WTC11 (cell line): ENCODE results near the gene IL1RAPL1. TPM values are rescaled to one million over a fixed set of nuclear protein-coding genes. Genes with fewer than 3 reads are reported as not detected.

ENCODE experiments used
- ATAC-seq: fragments of 200-7000 bp; cut with Tn5 transposase; 2 replicates; pipeline ENCODE4 v1.10.0; 2021; ENCODE audit warnings: mild to moderate bottlenecking, moderate library complexity
- CTCF ChIA-PET: fragments of 300-600 bp; sonication (Branson Sonifier 250); formaldehyde crosslinking; loops from one replicate; lab custom pipeline; 2021; ENCODE audit warnings: antibody characterized with exemption; lab: Charles Lee
- POLR2A ChIA-PET: fragments of 350-600 bp; sonication (Branson Sonifier 250); formaldehyde crosslinking; loops from one replicate; lab custom pipeline; 2021; ENCODE audit warnings: antibody characterized with exemption; lab: Charles Lee
- DNase-seq: peaks from one replicate; pipeline ENCODE4 v3.0.0; 2021; ENCODE audit warnings: low spot score
- H3K27ac Mint-ChIP-seq: 2 replicates; pipeline ENCODE4 v1.8.0; 2021; ENCODE audit warnings: mixed read lengths
- H3K27me3 Mint-ChIP-seq: 2 replicates; pipeline ENCODE4 v1.8.0; 2021; ENCODE audit warnings: low read depth, mild to moderate bottlenecking, moderate library complexity, mixed read lengths
- H3K36me3 Mint-ChIP-seq: 2 replicates; pipeline ENCODE4 v1.8.0; 2021; ENCODE audit warnings: mixed read lengths
- H3K4me1 Mint-ChIP-seq: 2 replicates; pipeline ENCODE4 v1.8.0; 2022; ENCODE audit warnings: mixed read lengths
- H3K4me3 Mint-ChIP-seq: 2 replicates; pipeline ENCODE4 v1.8.0; 2021; ENCODE audit warnings: mild to moderate bottlenecking, moderate library complexity, mixed read lengths
- H3K9me3 Mint-ChIP-seq: 2 replicates; pipeline ENCODE4 v1.8.0; 2021; ENCODE audit warnings: mixed read lengths
- CBFB ChIP-seq: sonication (generic); formaldehyde crosslinking; IDR thresholded peaks from 2 replicates; pipeline ENCODE4 v1.8.1; 2022; ENCODE audit warnings: mild to moderate bottlenecking, low read depth, missing genetic modification reagents
- EMX1 ChIP-seq: fragments of 250-450 bp; sonication (Bioruptor Pico); IDR thresholded peaks from 2 replicates; pipeline ENCODE4 v1.8.0; 2021; ENCODE audit warnings: mild to moderate bottlenecking
- FOXJ3 ChIP-seq: sonication (generic); formaldehyde crosslinking; IDR thresholded peaks from 2 replicates; pipeline ENCODE4 v1.9.0; 2021; ENCODE audit warnings: missing genetic modification reagents, mild to moderate bottlenecking, borderline replicate concordance
- NFATC4 ChIP-seq: fragments of 250-450 bp; sonication (Bioruptor Pico); IDR thresholded peaks from 2 replicates; pipeline ENCODE4 v1.9.0; 2021; ENCODE audit warnings: mild to moderate bottlenecking
- NR2C2 ChIP-seq: sonication (generic); formaldehyde crosslinking; IDR thresholded peaks from 2 replicates; pipeline ENCODE4 v1.8.0; 2022; ENCODE audit warnings: mild to moderate bottlenecking, missing genetic modification reagents
- SP1 ChIP-seq: sonication (generic); formaldehyde crosslinking; conservative IDR thresholded peaks from 2 replicates; pipeline ENCODE4 v1.8.1; 2022; ENCODE audit warnings: missing genetic modification reagents
- TEAD1 ChIP-seq: sonication (generic); formaldehyde crosslinking; IDR thresholded peaks from 2 replicates; pipeline ENCODE4 v1.8.0; 2022; ENCODE audit warnings: mild to moderate bottlenecking, missing genetic modification reagents
- total RNA-seq: library from RNA; stranded (reverse); gene quantifications from 3 replicates; pipeline ENCODE4 v1.2.3, GENCODE V29; 2021
- TF ChIP-seq, protein P1 (sequence below): sonication (generic); formaldehyde crosslinking; IDR thresholded peaks from 2 replicates; pipeline ENCODE4 v1.8.1; 2023; ENCODE audit warnings: mild to moderate bottlenecking, missing genetic modification reagents
- TF ChIP-seq, protein P2 (sequence below): fragments of 250-450 bp; sonication (Bioruptor Pico); IDR thresholded peaks from 2 replicates; pipeline ENCODE4 v1.9.0; 2021; ENCODE audit warnings: moderate library complexity, mild to moderate bottlenecking, inconsistent platforms, borderline replicate concordance
- TF ChIP-seq, protein P3 (sequence below): sonication (generic); formaldehyde crosslinking; IDR thresholded peaks from 2 replicates; pipeline ENCODE4 v1.8.1; 2023; ENCODE audit warnings: mild to moderate bottlenecking, missing genetic modification reagents, moderate library complexity
- TF ChIP-seq, protein P4 (sequence below): sonication (generic); formaldehyde crosslinking; IDR thresholded peaks from 2 replicates; pipeline ENCODE4 v1.8.0; 2022; ENCODE audit warnings: mild to moderate bottlenecking, missing genetic modification reagents
- TF ChIP-seq, protein P5 (sequence below): sonication (generic); formaldehyde crosslinking; IDR thresholded peaks from 2 replicates; pipeline ENCODE4 v1.8.0; 2023; ENCODE audit warnings: missing genetic modification reagents, mild to moderate bottlenecking, borderline replicate concordance
- TF ChIP-seq, protein P6 (sequence below): fragments of 250-450 bp; sonication (Bioruptor Pico); IDR thresholded peaks from 2 replicates; pipeline ENCODE4 v1.9.0; 2021; ENCODE audit warnings: mild to moderate bottlenecking
- TF ChIP-seq, protein P7 (sequence below): sonication (generic); formaldehyde crosslinking; conservative IDR thresholded peaks from 2 replicates; pipeline ENCODE4 v1.8.1; 2022; ENCODE audit warnings: mild to moderate bottlenecking, missing genetic modification reagents

Gene IL1RAPL1
- total RNA-seq, 1 experiment from 2014 or later: 0.13 TPM

DNA sequence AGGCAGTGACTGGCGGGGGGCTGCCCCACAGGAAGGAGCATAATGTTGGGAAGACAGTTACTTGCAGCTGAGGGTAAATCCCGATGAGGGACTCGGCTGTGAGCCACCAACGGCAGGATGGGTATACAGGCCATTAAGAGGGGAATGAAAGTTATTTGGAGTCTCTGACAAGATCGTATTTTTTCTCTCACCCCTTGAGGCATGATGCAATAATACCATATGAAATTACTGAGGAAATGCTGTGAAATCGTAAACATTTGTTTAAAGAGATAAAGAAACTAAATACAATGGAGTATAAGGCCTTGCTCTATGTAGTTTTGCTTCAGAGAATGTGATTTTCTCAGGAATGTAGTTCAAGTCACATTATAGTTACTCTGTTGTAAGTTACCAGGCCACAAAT is 12.7 kb downstream of the IL1RAPL1 start (continued):
- TF ChIP-seq, protein P1, sequence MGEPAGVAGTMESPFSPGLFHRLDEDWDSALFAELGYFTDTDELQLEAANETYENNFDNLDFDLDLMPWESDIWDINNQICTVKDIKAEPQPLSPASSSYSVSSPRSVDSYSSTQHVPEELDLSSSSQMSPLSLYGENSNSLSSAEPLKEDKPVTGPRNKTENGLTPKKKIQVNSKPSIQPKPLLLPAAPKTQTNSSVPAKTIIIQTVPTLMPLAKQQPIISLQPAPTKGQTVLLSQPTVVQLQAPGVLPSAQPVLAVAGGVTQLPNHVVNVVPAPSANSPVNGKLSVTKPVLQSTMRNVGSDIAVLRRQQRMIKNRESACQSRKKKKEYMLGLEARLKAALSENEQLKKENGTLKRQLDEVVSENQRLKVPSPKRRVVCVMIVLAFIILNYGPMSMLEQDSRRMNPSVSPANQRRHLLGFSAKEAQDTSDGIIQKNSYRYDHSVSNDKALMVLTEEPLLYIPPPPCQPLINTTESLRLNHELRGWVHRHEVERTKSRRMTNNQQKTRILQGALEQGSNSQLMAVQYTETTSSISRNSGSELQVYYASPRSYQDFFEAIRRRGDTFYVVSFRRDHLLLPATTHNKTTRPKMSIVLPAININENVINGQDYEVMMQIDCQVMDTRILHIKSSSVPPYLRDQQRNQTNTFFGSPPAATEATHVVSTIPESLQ (CRISPR knock-in tag): no peak
- TF ChIP-seq, protein P2, sequence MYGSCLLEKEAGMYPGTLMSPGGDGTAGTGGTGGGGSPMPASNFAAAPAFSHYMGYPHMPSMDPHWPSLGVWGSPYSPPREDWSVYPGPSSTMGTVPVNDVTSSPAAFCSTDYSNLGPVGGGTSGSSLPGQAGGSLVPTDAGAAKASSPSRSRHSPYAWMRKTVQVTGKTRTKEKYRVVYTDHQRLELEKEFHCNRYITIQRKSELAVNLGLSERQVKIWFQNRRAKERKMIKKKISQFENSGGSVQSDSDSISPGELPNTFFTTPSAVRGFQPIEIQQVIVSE (CRISPR knock-in tag): no peak
- TF ChIP-seq CBFB (CRISPR knock-in tag): no peak

DNA sequence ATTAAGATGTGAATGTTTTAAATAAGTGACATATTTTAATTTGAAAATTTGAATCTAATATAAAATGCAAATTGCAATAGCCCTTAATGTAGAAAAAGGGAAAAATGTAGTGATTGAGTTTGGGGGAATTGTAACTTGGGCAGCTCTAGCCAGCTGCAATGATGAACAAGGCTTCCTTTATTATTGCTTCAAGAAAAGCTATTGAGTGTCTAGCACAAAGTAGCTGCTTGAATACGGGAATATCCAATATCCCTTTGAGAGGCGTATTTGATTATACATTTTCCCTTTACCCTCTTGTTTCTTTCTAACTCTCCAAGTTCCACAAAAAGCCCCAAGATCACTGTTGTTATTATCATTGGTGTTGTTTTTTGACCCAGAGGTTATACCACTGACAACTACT is 21.8 kb downstream of the IL1RAPL1 start:
- Mint-ChIP-seq H3K9me3 (no peaks in the 10 kb centered on the region), H3K36me3 (no peaks in the 10 kb centered on the region), H3K27ac (no peak overlapping the region), H3K4me3 (no peak overlapping the region), H3K4me1 (no peaks in the 10 kb centered on the region), H3K27me3 (no peaks in the 10 kb centered on the region; the same call in 1 of the 2 replicates)
- POLR2A ChIA-PET: no interaction called here
- no peak for ATAC-seq
- CTCF ChIA-PET: no interaction called here
- no peak for DNase-seq
- TF ChIP-seq, protein P3, sequence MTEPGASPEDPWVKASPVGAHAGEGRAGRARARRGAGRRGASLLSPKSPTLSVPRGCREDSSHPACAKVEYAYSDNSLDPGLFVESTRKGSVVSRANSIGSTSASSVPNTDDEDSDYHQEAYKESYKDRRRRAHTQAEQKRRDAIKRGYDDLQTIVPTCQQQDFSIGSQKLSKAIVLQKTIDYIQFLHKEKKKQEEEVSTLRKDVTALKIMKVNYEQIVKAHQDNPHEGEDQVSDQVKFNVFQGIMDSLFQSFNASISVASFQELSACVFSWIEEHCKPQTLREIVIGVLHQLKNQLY: no peak
- TF ChIP-seq NFATC4 (CRISPR knock-in tag): no peak
- TF ChIP-seq, protein P4, sequence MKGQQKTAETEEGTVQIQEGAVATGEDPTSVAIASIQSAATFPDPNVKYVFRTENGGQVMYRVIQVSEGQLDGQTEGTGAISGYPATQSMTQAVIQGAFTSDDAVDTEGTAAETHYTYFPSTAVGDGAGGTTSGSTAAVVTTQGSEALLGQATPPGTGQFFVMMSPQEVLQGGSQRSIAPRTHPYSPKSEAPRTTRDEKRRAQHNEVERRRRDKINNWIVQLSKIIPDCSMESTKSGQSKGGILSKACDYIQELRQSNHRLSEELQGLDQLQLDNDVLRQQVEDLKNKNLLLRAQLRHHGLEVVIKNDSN (CRISPR knock-in tag): no peak
- TF ChIP-seq, protein P5, sequence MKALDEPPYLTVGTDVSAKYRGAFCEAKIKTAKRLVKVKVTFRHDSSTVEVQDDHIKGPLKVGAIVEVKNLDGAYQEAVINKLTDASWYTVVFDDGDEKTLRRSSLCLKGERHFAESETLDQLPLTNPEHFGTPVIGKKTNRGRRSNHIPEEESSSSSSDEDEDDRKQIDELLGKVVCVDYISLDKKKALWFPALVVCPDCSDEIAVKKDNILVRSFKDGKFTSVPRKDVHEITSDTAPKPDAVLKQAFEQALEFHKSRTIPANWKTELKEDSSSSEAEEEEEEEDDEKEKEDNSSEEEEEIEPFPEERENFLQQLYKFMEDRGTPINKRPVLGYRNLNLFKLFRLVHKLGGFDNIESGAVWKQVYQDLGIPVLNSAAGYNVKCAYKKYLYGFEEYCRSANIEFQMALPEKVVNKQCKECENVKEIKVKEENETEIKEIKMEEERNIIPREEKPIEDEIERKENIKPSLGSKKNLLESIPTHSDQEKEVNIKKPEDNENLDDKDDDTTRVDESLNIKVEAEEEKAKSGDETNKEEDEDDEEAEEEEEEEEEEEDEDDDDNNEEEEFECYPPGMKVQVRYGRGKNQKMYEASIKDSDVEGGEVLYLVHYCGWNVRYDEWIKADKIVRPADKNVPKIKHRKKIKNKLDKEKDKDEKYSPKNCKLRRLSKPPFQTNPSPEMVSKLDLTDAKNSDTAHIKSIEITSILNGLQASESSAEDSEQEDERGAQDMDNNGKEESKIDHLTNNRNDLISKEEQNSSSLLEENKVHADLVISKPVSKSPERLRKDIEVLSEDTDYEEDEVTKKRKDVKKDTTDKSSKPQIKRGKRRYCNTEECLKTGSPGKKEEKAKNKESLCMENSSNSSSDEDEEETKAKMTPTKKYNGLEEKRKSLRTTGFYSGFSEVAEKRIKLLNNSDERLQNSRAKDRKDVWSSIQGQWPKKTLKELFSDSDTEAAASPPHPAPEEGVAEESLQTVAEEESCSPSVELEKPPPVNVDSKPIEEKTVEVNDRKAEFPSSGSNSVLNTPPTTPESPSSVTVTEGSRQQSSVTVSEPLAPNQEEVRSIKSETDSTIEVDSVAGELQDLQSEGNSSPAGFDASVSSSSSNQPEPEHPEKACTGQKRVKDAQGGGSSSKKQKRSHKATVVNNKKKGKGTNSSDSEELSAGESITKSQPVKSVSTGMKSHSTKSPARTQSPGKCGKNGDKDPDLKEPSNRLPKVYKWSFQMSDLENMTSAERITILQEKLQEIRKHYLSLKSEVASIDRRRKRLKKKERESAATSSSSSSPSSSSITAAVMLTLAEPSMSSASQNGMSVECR (CRISPR knock-in tag): no peak
- TF ChIP-seq EMX1 (CRISPR knock-in tag): no peak
- no peak for TF ChIP-seq SP1 (CRISPR knock-in tag)
- TF ChIP-seq, protein P6, sequence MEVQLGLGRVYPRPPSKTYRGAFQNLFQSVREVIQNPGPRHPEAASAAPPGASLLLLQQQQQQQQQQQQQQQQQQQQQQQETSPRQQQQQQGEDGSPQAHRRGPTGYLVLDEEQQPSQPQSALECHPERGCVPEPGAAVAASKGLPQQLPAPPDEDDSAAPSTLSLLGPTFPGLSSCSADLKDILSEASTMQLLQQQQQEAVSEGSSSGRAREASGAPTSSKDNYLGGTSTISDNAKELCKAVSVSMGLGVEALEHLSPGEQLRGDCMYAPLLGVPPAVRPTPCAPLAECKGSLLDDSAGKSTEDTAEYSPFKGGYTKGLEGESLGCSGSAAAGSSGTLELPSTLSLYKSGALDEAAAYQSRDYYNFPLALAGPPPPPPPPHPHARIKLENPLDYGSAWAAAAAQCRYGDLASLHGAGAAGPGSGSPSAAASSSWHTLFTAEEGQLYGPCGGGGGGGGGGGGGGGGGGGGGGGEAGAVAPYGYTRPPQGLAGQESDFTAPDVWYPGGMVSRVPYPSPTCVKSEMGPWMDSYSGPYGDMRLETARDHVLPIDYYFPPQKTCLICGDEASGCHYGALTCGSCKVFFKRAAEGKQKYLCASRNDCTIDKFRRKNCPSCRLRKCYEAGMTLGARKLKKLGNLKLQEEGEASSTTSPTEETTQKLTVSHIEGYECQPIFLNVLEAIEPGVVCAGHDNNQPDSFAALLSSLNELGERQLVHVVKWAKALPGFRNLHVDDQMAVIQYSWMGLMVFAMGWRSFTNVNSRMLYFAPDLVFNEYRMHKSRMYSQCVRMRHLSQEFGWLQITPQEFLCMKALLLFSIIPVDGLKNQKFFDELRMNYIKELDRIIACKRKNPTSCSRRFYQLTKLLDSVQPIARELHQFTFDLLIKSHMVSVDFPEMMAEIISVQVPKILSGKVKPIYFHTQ: no peak
- TF ChIP-seq, protein P7, sequence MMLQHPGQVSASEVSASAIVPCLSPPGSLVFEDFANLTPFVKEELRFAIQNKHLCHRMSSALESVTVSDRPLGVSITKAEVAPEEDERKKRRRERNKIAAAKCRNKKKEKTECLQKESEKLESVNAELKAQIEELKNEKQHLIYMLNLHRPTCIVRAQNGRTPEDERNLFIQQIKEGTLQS (CRISPR knock-in tag): no peak
- no peak for TF ChIP-seq TEAD1
- TF ChIP-seq FOXJ3: no peak
- no peak for TF ChIP-seq NR2C2 (CRISPR knock-in tag)
